AG04449 (cell line): ENCODE results near the gene GLT1D1.
"Not testable (repeated sequence)": the region's sequence is repeated elsewhere in the genome, so short reads cannot be mapped to it uniquely, and the experiment has no call there.

ENCODE experiments used
- CTCF ChIA-PET: fragments of 350-600 bp; formaldehyde crosslinking; extraction: SDS; loops from one replicate; lab custom pipeline; 2021; ENCODE audit warnings: antibody characterized with exemption; lab: Yijun Ruan, JAX
- POLR2A ChIA-PET: fragments of 400-600, 350-600 bp; formaldehyde crosslinking; extraction: SDS; loops from one replicate; lab custom pipeline; 2020; ENCODE audit warnings: antibody characterized with exemption, inconsistent platforms; lab: Yijun Ruan, JAX
- DNase-seq: peaks from one replicate; pipeline ENCODE4 v3.0.0-alpha.2; 2010; ENCODE audit warnings: low read depth, low spot score
- H3K4me3 ChIP-seq: 2 replicates; pipeline ENCODE4 v1.5.1; 2011; ENCODE audit warnings: low read depth, mild to moderate bottlenecking, control low read depth, low read length
- TF ChIP-seq, protein P1 (sequence below): IDR thresholded peaks from one replicate; pipeline ENCODE4 v1.5.1; 2011; ENCODE audit warnings: mild to moderate bottlenecking, moderate library complexity, low read length, control low read depth, inconsistent platforms; ENCODE audit not compliant: insufficient read depth; ENCODE audit errors: missing control alignments

The GLT1D1 gene

DNA sequence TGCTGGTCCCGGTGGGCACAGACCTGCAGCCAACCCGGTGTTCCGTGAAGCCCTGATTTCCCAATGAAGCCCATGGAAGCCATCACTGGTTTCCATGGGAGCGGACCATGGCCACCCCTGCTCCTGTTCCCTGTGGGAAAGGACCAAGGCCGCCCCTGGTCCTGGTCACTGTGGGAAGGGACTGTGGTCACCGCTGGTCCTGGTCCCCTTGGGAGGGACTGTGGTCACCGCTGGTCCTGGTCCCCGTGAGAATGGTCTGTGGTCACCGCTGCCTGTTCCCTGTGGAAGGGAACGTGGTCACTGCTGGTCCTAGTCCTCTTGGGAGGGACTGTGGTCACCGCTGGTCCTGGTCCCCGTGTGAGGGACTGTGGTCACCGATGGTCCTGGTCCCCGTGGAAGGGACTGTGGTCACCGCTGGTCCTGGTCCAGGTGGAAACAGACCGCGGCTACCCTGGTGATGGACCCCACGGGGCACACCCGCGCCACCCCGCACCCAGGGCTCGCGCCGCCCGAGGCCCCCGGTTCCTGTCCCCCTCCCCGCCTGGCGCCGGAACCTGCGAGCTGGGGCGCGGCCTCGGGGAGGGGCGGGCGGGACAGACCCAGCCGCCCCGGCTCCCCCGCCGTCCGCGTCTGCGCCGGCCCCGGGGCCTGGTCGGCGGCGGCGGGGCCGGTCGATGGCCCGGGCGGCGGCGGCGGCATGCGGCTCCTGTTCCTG, at the start of gene GLT1D1:
Gene GLT1D1, plus strand, starts transcription at position 594 of the 715 bp plus-strand sequence. Its CDS starts 104 bp downstream, at position 698.
- POLR2A ChIA-PET: no interaction called here
- no peak within 1 kb of the TSS for H3K4me3 ChIP-seq
- CTCF ChIA-PET: no interaction called here
- no peak for DNase-seq
- TF ChIP-seq, protein P1, sequence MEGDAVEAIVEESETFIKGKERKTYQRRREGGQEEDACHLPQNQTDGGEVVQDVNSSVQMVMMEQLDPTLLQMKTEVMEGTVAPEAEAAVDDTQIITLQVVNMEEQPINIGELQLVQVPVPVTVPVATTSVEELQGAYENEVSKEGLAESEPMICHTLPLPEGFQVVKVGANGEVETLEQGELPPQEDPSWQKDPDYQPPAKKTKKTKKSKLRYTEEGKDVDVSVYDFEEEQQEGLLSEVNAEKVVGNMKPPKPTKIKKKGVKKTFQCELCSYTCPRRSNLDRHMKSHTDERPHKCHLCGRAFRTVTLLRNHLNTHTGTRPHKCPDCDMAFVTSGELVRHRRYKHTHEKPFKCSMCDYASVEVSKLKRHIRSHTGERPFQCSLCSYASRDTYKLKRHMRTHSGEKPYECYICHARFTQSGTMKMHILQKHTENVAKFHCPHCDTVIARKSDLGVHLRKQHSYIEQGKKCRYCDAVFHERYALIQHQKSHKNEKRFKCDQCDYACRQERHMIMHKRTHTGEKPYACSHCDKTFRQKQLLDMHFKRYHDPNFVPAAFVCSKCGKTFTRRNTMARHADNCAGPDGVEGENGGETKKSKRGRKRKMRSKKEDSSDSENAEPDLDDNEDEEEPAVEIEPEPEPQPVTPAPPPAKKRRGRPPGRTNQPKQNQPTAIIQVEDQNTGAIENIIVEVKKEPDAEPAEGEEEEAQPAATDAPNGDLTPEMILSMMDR: no peak

DNA sequence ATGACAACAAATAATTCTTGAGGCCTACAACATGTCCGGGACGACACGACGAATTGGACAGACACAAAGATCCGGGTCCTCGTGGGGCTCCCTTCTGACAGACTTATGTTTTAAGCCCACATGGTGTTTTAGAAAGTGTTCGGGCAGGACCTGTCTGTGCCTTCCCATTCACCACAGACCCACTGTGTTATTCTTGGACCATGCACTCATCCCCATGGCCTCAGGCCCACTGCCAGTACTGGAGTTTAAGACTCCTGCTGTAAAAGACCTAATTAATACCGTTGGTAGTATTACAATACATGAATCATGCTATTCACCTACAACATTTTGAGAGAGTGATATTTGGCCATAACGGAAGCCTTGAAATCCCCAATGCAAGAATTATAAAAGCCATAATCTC, 49.5 kb upstream of the GLT1D1 start:
- ChIA-PET POLR2A (no interaction called here), CTCF (no interaction called here)
- TF ChIP-seq, protein P1: no peak
- H3K4me3 ChIP-seq: no peak overlapping the region
- no peak for DNase-seq

DNA sequence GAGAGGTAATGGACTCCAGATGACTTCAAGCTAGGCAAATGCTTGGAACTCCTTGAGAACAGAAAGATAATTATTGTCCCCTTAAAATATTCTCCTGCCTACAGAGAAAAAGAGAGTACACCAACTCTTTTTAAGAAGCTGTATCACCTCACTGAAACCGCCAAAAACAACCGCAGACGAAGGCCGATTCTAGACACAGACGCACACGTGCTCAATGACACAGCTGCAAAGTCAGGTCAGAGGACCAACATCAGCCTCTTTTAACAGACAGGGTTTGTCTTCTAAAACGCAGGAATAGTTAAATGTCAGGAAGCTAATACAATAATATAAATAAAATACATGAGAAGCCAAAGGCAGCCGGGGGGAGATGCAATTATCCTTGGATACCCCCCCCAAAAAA, 48.5 kb upstream of the GLT1D1 start:
- POLR2A ChIA-PET: no interaction called here
- CTCF ChIA-PET: interaction anchor here (0.9 kb wide), 1 partner anchor 22 kb away, joined by 3 read pairs; no protein-coding TSS in a partner anchor
- no peak overlapping the region for H3K4me3 ChIP-seq
- DNase-seq: no peak
- TF ChIP-seq, protein P1: no peak

DNA sequence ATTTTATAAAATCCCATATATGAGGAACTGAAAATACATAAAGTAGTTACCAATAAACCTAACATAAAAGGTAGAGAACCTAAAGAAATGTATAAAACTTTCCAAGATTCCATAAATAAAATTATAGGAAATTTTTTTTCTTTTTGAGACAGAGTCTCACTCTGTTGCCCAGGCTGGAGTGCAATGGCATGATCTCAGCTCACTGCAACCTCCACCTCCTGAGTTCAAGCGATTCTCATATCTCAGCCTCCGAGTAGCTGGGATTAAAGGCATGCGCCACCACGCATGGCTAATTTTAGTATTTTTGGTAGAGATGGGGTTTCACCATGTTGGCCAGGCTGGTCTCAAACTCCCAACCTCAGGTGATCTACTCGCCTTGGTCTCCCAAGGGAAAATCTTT, 47.9 kb upstream of the GLT1D1 start:
- CTCF ChIA-PET, POLR2A ChIA-PET, DNase-seq, H3K4me3 ChIP-seq: not testable (repeated sequence)

DNA sequence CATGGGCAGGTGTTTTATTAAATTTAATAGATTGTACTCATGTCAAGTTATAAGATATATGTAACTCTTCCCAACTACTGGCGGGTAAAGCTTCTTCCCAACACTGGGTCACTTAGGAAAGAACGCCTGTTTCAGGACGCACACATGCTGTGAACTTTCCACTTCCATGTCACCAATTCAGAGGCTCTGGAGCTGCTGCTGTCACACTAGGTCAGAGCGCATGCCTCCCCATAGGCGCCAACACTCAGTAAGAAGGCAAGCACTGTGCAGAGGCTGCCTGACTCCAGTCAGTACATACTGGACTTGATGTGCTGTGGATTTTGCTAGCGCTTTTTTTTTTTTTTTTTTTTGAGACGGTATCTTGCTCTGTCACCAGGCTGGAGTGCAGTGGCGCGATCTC, 46.7 kb upstream of the GLT1D1 start:
- ChIA-PET CTCF (interaction anchor here (1.7 kb wide), 1 partner anchor 25 kb away, joined by 4 read pairs; no protein-coding TSS in a partner anchor), POLR2A (no interaction called here)
- no peak overlapping the region for H3K4me3 ChIP-seq
- DNase-seq: no peak
- TF ChIP-seq, protein P1: no peak

DNA sequence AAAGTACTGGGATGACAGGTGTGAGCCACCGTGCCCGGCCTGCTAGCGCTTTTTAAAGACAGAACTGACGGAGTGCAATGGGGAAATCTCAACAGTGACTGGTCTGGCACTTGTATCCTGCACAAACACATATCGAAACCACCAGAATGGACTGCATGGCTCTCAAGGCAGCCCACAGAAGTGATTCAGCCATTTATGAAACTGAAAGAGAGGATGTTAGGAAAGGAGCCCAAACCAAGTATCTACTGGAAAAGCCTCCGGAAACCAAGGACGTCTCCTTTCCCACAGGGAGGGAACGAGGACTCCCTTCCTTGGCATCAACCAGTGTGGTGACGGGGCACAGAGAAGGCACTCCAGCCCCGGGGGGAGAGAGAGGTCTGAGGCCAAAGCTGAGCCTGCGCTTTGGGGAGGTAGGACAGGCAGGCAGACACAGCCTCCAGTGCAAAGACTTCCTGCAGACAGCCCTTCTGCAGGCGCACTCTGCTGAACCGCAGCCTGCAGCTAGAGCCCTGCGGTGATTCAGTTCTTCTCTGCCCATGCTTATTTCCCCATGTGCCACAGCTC, 46.0 kb upstream of the GLT1D1 start:
- TF ChIP-seq, protein P1: no peak
- ChIA-PET POLR2A (no interaction called here), CTCF (interaction anchor here (1.7 kb wide), 1 partner anchor 25 kb away, joined by 4 read pairs; no protein-coding TSS in a partner anchor)
- H3K4me3 ChIP-seq: no peak overlapping the region
- no peak for DNase-seq
